ENCODE results near the gene GRM7.

GRM7 gene

DNA sequence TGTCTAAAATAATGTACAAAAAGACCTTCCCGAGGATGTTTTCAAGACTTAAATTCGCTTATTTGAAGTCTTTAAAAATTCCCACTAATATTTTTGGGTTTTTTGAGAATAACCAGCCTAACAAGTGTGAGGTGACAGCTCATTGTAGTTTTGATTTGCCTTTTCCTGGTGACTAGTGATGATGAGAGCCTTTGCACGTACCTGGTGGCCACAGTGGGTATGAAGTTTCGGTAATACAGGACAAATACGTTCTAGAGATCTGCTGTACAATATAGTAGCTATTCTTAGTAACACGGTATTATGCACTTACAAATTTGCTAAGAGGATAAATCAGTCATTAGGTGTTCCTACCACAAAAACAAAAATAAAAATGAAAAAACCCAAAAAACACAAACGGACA lies 124.9 kb downstream of the GRM7 start:
- DNase-seq = no peak

DNA sequence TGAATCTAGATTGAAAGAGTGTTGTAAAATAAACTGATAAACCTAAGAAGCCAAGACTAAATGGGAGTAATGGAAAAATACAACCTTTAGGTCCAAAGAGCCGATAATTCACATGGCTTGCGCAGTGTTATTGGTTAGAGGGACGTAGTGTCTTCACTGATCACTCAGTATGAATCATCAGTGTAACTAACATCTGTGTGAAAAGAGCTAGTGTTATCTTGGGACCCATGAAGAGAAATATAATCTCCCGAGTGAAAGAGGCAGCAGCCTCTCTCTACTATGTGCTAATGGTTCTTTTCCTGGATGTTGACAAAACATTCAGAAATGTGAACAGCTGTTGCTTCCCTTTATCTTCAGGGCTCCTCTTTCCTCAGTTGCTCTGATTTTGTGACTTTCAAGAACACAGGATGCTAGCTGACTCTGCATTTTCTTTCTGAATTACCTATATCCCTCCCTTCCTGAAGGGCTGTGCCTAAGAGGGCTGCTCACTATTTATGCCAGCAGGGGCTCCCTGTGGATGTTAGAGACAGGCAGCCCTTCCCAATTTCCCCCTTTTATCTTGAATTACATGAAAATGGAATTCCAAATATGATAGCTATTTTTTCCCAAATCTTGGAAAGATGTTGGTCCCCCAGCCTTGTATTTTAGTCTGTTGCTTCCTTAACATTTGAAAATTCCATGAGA lies 128.8 kb downstream of the GRM7 start:
- DNase-seq = no peak

DNA sequence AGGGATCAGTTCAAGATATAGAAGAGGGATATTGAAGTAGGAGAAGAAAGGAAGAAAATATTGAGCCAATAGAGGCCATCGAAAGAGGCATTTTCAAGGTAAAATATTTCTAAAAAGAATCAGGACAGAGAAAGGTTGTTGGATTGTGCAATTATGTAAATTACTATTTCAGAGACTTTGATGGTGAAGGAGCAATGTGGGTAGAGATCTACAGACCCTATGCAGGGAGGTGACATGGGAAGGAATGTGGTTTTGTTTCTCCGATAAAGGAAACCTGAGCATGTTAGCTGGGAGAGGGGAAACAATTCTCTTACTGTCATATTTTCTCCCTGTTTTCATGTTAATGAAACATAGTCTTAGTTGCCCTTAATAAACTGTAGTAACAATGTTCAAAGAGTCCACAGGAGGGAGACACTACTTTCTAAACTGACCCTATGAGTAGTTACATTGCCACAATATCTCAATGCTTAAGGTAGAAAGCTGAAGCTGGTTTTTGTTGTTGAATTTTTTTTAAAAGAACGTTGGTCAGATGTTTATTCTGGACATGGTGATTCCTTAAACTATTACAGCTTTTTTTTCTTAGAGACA lies 133.3 kb downstream of the GRM7 start:
- DNase-seq = no peak

DNA sequence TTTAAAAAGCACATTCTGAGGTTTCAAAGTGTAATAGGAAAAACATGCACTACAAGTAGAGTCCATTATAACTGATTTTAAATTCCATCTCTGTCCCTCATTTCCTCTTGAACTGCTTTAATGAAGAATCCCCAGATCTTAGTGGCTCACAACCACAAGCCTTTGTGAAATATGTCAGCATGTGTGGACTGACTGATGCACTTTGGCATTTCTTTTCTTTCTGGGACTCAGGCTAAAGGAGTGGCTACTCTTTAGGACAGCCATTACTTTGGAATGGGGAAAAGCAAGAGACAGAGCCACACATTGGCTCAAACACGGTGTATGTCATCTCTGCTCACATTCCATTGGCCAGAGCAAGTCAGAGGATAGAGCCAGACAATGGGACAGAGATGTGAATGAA lies 139.6 kb downstream of the GRM7 start:
- DNase-seq = no peak

DNA sequence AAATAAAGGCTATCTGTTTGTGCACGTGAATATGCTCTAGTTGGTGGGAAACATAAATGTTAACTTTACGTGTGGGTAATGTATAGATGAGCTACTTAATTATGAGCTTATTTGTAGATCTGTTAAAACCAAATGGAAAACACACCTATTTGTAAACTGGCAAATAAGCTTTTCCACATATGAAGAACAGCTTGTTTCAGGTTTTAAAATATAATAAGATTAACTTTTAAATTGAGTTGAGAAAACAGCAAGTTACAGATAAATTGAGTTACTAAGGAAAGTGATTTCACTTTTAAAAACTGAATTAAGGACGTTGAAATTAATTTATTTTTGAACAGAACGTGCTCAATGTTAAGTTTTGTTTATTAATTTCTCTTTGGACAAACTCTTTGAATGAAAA lies 140.5 kb downstream of the GRM7 start:
- no peak for DNase-seq

DNA sequence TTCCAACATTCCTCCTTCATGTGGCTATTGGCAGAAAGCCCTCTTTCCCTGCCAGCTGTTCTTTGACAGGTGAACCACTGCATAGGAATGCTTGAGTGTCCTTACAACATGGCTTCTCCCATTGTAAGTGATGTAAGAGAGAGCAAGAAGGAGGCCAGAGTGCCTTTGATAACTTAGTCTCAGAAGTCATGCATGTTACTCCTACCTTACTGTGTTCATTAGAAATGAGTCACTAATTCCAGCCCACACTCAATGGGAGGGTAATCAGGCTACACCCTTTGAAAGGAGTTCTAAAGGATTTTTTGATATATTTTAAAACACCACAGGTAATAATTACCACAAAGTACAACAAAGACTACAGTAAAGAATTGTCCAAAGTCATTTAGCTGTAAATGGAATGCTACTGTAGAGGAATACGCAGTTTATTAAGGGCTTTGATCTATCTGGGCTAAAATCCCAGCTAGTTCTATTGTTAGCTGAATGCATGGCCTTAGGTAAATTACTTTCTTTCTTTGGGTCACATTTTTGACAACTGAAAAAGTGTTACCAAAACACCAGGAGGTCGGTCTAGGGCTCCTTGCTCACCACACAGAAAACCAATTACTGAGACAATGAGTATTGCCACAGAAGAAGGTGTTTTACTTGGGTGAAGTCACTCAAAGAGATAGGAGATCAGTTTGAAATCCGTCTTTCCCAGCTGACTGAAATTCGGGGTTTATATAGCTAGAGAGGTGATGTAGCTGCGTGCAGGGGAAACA lies 154.9 kb downstream of the GRM7 start:
- no peak for DNase-seq

DNA sequence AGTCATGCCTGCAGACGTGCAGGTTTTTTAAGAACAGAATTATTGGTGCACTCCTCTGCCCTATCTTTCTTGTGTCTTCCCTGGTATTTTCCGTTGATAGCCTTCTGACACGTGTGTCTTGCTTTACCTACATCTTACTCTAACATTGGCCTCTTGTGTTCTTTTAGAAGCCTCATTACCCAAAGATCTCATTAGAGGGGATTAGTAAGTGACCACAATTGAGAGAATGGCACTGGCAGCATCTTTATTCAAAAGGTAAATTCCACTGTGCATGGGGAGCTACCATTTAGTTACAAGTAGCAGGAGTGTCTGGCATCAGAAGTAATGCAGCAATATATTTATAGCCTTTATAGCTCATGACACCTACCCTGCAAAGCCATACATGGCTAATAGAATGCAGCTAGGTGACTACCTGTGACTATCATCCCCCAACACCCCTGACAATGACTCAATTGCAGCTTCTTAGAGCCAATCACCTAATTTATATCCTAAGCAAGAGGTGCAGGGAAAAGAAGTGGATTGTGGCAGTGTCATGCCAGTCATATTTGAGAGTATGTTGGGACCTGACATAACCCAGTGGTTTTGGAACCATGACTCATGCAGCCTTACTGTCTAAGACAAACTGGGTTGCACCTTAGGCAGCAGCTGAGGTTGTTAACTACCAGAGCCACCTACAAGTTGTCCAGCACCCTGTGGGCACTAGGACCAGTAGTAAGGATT lies 164.8 kb downstream of the GRM7 start:
- DNase-seq = no peak

DNA sequence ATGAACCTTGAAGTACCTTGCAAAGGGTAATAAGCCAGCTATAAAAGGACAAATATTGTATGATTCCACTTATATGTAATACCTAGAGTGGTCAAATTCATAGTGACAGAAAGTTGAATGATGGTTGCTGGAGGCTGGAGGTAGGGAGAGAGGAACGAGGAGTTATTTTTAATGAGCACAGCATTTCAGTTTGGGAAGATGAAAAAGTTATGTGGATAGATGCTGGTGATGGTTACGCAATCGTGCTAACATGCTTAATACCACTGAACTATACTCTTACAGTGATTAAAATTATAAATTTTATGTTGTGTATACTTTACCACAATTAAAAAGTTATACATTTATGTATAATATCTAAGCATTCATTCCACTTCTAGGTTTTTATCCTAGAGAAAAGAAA lies 168.6 kb downstream of the GRM7 start:
- no peak for DNase-seq

DNA sequence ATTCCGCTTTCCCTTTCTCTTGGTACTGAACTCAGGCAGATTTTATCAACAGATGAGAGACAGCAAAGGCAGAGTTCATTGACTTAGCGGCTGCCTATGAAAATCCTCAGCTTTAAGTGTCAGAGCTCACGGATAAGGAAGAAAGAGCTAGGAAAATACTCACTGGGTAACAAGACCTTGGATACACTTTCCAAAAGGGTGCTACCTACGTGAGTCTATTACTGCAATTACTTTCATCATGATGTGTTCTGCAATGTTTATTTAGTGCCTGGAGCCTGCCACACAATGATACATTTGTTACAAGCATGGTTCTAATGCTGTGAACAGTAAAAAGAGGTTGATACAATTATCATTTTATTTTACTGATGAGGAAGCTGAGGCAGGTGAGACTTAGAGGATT lies 177.5 kb downstream of the GRM7 start:
- no peak for DNase-seq

DNA sequence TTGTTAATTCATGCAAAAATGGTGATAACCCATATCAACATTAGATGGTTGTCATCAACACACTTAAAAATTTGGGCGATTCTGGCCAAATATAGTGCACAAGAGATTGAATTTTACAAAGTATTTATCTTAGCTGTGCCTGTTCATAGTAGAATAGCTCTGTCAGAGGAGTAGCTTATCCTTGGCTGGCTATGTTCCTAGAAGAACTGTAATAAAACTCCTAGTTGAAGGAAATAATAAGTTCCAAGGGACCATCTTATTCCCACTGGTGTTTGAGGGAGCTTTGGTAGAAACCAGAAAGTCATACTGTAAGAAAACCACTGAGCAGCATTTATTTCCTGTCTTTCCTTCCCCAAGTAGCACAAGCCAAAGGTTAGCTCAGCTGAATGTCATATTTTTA lies 201.8 kb downstream of the GRM7 start:
- DNase-seq = no peak

DNA sequence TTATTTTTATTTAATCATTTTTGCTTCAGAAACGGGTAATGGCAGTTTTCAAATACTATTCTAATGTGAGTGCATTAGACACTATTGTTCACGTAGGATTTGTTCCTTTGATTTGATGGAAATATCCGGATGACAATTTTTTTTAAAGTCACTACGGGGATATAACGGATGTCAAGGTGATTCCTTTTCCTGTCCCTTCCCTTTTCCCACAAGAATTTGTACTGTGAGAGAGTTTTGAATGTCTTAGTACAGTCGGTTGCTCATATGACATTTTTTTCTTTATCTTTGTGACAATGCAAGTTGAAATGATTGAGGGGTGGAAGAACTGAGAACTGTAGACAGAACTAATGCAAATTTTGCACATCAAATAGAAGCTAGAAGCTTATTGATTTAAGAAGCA lies 209.5 kb downstream of the GRM7 start:
- no peak for DNase-seq

DNA sequence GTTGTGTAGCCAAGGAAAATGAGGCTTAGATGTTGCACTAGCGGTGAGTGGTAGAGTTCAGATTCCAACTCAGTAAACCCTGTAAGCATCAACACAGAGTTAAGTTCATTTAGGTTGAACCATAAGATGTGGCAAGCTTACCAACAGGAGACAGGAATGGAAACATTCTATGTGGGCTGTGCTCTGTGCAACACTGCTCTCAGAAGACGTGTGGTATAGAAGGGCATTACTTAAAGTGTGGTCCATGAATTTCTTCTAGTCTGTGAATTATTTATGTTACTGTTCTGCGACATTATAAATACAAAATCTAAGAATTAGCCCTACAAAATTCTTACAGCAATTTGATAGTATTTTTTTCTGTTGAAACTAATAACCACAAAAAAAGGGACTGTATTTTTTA lies 213.3 kb downstream of the GRM7 start:
- no peak for DNase-seq

DNA sequence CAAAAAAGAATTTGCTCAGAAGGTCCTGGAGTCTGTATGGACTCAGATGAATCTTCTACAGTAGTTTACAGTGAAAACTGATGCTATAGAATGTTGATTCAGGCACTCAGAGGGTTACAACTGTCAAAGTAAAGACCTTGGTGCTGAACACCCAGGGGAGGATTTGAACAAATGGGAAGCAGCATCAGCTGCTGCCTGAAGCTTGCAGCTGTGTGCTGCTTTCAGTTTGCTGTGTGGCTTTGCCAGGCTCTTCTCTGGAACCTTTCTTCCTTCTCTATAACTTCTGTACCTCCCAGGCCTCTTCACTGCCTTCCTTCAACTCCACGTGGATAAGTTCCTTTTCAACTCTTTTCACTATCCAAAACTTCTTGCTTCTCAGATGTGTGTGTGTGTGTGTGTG lies 214.2 kb downstream of the GRM7 start:
- DNase-seq = no peak

DNA sequence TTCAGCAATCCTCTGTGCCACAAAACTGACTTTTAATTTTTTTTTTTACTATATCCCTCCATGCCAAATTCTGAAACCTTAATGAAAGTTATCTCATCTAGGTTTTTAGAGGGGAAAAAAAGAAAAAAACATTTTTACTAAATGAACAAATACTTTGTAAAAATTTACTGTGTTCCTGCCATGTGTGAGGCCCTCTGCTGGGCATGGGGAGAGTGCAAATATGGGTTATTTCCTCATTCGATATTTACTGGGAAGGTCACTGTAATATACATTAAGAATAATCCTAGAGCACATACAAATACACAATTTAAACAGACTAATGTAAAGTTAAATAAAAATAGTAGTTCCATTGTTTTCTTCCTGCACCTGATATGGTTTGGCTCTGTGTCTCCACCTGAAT lies 215.0 kb downstream of the GRM7 start:
- DNase-seq = no peak

DNA sequence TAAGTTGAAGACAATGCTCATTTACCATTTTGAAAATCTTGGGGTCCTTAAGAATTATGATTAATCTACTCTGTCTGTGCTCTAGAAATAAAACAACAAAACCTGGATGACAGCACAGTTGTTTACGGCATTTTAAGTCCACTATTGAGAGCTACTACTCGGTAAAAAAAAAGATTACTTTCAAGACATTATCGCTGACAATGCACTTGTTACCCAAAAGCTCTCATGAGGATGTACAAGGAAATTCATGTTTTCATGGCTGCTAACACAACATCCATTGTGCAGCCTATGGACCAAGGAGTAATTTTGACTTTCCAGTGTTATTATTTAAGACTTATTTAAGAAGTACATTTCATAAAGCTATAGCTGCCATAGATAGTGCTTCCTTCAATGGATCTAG lies 221.3 kb downstream of the GRM7 start:
- no peak for DNase-seq

DNA sequence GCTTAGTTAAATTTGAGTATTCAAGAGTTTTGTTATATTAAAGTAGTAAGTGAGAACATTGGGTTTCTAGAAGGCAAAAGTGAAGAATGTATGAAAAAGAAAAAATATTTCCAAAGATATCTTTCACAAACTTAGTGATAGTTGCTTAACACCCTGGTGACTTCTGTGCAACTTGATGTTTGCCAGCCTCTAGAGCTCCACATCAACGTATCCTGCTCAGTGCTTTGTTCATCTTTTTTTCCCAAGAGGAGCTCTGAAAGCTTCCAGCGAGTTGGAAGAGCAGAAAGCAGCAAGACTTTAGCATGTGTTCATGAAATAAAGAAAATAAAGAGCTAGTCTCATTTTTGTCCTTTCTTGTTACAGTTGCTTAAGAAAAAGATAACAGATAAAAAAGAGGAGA lies 225.5 kb downstream of the GRM7 start:
- DNase-seq = no peak

DNA sequence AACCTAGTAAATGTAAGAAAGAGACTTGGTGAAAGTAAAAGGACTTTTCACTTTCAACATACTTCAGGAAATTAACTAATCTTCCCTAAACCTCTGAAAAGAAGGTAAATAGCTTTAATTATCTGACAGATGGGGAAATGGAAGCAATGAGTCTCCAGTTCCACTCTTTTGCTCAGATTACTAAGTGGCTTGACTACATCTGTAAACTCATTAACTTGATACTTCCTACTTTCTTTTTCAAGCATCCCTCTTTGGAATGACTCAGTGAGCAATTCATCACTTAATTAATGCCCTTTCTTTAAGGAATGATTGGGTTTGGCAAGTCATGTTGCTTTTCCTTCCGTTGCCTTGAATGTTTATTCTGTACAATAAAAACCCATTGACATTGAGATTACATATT lies 234.2 kb downstream of the GRM7 start:
- DNase-seq = no peak

DNA sequence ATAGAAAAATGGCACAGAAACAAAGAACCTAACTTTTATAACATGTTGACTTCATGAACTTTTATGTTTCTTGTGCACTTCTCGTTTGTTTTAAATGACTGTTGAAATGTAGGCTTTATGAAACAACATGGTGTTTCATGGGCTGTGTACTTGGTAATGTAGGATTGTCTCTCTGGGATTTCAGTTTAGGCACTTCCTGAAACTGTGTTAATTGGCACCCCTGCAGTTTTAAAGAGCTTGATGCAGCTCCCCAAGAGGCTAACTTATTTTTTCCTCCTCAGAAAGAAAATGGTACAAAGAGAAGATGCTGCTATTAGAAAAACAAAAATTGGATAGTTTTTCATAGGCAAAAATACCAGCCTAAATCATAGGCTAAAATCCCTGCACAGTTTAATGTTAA lies 239.2 kb downstream of the GRM7 start:
- no peak for DNase-seq

DNA sequence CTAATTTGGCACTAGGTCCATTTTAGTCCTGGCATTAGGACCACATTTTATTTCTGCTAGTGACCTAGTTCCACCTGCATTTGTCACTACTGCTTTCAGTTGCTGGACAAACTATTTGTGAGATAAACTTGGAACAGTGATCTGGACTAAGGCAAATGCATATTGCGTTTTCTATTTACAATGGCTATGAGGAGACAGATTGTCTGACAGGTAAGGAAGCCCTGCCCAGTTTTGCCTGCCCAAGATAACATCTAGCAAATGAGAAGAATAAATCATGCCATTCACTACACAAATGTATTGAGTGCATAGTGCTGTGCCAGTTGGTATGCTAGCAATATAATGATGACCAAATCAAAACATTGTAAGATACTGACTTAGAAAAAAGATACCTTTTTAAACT lies 245.7 kb downstream of the GRM7 start:
- no peak for DNase-seq

DNA sequence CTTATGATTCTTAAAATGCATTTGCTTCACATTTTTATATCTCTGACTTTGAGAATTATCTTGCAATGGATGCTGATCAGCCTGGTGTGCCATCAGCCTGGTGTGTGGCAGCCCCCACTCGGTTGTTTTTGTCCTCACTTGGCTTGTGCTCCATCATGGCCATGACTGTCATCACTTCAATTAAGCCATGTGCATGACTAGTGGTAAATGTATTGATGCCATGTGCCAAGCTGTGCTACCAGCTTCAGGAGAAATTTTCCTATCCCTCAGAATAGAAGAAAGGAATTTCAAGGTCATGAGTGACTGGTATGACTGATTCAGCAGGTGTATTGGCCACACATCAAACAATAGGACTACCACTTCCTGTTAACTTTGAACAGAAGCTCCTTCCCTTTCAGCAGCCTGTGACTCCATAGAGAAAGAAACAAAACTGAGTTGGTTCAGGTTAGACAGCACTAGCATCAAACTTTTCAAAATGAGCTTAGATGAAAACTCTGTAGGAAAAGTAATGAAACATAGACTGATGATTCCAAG lies 251.7 kb downstream of the GRM7 start:
- DNase-seq = no peak

DNA sequence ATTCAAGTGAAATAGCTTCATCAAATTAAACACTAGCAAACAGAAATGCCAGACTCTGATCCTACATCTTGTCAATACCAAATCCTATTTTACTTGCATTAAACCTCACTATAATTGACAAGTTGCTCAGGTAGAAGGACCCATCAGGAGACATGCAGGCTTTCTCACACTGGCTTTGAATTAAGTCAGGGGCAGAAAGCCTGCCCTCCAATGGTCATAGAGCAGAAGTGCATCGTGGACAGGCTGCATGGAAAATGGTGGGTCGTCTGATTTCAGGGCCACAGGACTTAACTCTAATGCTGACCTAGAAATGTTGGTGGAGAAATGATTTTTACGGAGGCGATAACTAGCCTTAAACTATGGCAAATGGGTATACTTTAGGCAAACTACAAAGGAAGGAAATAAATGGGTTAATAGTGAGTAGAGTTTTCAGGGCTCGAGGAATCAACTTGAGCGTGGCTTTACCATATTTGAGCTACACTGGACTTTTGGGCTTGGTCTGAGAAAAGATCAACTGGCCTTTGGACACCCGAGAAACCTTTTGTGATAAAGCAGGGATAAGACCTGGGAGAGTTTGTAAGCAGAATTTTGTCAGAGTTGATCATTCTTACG lies 283.9 kb downstream of the GRM7 start:
- no peak for DNase-seq

DNA sequence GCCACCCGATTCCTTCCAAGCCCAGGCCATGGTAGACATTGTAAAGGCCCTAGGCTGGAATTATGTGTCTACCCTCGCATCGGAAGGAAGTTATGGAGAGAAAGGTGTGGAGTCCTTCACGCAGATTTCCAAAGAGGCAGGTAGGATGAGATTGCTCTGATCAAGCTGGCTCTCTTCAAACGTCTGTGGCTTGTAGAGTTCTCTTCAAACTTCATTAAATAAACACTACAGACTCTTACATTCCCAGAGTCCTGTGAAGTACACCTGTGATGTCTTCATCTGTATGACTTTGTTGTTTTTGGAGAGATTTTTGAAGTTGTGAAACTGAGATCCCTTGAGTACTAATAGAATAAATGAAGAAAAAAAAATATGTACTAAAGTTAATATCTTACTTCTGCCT lies 285.6 kb downstream of the GRM7 start:
- no peak for DNase-seq

DNA sequence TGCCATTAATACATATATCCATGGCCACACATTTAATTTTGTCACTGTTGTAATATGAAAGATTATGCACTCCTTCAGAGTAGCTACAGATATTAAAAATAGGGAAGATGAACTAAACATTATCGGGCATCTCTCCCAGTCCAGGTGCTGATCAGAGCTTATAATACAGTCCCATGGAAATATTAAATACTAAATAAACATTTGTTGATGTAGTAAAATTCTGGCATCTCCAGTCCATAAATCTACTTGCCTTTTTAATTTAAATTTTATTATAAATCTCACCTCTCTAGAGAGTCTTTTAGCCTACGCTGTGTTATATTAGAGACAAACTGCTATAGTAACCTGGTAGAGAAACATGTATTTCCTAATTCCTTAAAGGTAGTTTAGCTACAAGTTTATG lies 297.6 kb downstream of the GRM7 start:
- DNase-seq = no peak

Data from MV-4-11 (cell line).